Hematopoietic multipotent progenitor cell treated with erythropoietin and hydrocortisone succinate and interleukin-3 and kit ligand, for 15 days (in vitro differentiated cells): ENCODE measurements around the gene KRT81.
"Not testable (repeated sequence)": the region's sequence is repeated elsewhere in the genome, so short reads cannot be mapped to it uniquely, and the experiment has no call there.

Experiments used
- DNase-seq: peaks from one replicate; pipeline ENCODE4 v3.0.0-alpha.2; 2015; ENCODE audit warnings: low spot score

KRT81 gene

GRCh38 chr12:52241205-52241842, 50.0 kb downstream of the KRT81 start:
- DNase-seq, result no peak

- not testable (repeated sequence) for DNase-seq
These were observed 51.1 kb downstream of the KRT81 start for GRCh38 chr12:52240247-52240646.

- no peak for DNase-seq
These were observed 51.6 kb downstream of the KRT81 start for GRCh38 chr12:52239767-52240166.

DNA sequence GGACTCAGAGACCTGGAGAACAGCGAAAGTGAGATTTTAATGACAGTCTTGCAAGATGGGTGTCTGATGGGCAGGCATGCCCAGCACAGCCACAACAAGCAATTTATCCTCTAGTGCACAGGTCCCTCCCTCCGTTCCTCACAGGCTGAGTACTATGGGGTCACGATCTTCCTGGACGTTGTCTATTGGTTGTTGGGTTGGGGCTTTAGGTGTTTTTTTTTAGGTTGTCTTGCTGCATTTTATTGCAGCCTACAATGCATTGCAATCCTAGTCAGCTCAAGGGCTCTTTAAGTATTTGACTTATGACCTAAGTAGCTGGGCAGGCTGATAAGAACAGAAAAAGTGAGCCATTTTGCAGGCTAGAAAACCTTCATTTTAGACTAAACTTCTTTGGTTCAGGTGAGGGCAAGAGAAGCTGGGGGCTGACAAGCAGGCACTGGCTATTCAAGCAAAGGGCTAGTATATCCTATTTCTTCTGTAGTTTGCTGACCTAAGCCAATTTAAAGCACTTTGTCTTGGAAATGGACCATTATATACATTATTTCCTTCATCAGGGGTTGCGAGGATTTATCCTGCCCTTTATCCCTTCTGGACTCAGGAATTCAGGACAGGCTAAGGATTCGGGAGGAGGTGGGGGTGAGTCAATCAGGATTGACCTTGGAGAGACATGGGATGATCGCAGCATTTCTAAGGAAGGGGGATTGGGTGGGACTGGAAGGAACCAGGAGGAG, 52.3 kb downstream of the KRT81 start:
- DNase-seq, result no peak

GRCh38 chr12:52238207-52238840, 53.0 kb downstream of the KRT81 start:
- no peak for DNase-seq

DNA sequence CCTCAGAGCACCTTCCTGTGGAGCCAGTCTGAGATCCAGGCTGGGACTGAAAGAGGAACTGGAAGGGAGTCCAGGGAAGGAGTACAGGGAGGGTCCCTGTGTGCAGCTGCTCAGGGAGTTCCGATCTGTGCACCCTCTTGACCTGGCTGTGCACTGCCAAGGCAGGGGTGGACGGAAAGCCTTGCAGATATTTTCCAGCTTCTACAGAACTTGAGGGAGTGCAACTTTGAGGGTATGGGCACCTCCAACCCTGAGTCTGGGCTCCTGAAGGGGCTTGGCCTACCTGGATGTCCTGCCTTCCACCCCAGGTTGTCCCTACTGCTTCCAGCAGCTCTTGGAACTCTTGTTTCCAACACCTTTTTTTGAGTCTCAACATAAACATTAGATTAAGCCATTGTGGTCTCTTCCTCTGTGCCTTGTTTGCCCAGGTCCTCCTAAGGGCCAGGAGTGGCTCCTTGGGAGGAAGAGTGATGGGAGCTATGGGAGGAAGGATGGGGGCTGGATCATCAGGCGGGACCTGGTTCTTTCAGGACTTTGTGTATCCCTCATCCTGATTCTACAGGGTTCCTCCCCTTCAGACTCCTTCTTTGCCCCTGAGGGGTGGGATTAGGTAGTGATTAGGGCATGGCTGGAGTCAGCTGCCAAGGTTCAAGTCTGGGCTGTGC, 54.8 kb downstream of the KRT81 start:
- no peak for DNase-seq
